ENCODE measurements around the gene FNDC3B.

FNDC3B gene

DNA sequence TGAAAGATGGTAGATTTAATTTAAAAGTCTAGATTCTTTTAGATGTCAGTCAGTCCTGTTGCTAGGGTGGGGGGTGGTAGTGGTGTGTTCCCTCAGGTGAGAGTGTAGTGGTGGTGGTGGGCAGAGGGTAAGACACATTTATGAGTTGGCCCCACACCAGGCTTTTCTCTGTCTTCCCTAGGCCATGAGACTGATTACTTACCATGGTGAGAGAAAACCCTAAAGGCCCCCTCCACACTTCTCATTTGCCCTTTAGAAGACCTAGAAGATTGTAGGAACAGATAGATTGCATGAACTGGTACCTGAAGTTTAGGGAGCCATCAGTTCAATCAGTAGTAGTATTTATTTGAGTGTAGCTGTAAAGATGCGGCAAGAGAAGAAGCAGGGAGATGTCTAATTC is 20.9 kb downstream of the FNDC3B start:
- no peak overlapping the region for H3K9ac ChIP-seq (ENCODE audit: low read depth, low read length, poor library complexity, severe bottlenecking)
- no peak overlapping the region for H3K4me3 ChIP-seq (ENCODE audit: low read length, poor library complexity, severe bottlenecking)
- H3K36me3 ChIP-seq (ENCODE audit: insufficient read depth, low read length), result no peaks in the 10 kb centered on the region
- H3K9me2 ChIP-seq (replicated peaks; ENCODE audit: low read depth, low read length), result no peaks in the 10 kb centered on the region
- peaks cover 20% of the 10 kb centered on the region; the same call in 1 of the 2 replicates for H3K79me2 ChIP-seq (ENCODE audit: insufficient read depth, low read length)
- H4K20me1 ChIP-seq (ENCODE audit: insufficient read depth, low read length, poor library complexity, severe bottlenecking), result peaks cover 5% of the 10 kb centered on the region
- H3K27me3 ChIP-seq (ENCODE audit: insufficient read depth, low read length, poor library complexity, severe bottlenecking), result no peaks in the 10 kb centered on the region
- no peaks in the 10 kb centered on the region for H3F3A ChIP-seq (ENCODE audit: low read depth)
- H3K4me1 ChIP-seq (ENCODE audit: insufficient read depth, low read length, poor library complexity, severe bottlenecking), result peaks cover 10% of the 10 kb centered on the region
- H2AFZ ChIP-seq (ENCODE audit: low read length), result no peak overlapping the region
- no peaks in the 10 kb centered on the region; the same call in 1 of the 2 replicates for H3K9me3 ChIP-seq (ENCODE audit: insufficient read depth, low read depth, low read length)
- H3K4me2 ChIP-seq (ENCODE audit: low read depth, low read length, poor library complexity, severe bottlenecking), result no peak overlapping the region
- TF ChIP-seq EZH2phosphoT487 (IDR thresholded peaks at IDR 0.05; ENCODE audit: borderline replicate concordance) (no peak), CTCF (conservative IDR thresholded peaks at IDR 0.05; ENCODE audit: low read length) (no peak)

GRCh38 chr3:172061724-172062184 is 22.4 kb downstream of the FNDC3B start:
- Histone ChIP-seq H3F3A (ENCODE audit: low read depth) (no peaks in the 10 kb centered on the region), H3K4me2 (ENCODE audit: low read depth, low read length, poor library complexity, severe bottlenecking) (peak overlapping the region; percentile 39), H3K9ac (ENCODE audit: low read depth, low read length, poor library complexity, severe bottlenecking) (no peak overlapping the region), H3K4me3 (ENCODE audit: low read length, poor library complexity, severe bottlenecking) (peak overlapping the region; percentile 33), H3K9me3 (ENCODE audit: insufficient read depth, low read depth, low read length) (no peaks in the 10 kb centered on the region; the same call in 1 of the 2 replicates), H3K4me1 (ENCODE audit: insufficient read depth, low read length, poor library complexity, severe bottlenecking) (peaks cover 8% of the 10 kb centered on the region), H2AFZ (ENCODE audit: low read length) (no peak overlapping the region), H3K9me2 (replicated peaks; ENCODE audit: low read depth, low read length) (no peaks in the 10 kb centered on the region), H4K20me1 (ENCODE audit: insufficient read depth, low read length, poor library complexity, severe bottlenecking) (peaks cover 5% of the 10 kb centered on the region), H3K27me3 (ENCODE audit: insufficient read depth, low read length, poor library complexity, severe bottlenecking) (no peaks in the 10 kb centered on the region), H3K79me2 (ENCODE audit: insufficient read depth, low read length) (peaks cover 32% of the 10 kb centered on the region; the same call in 1 of the 2 replicates), H3K36me3 (ENCODE audit: insufficient read depth, low read length) (no peaks in the 10 kb centered on the region)
- TF ChIP-seq CTCF (conservative IDR thresholded peaks at IDR 0.05; ENCODE audit: low read length) (no peak), EZH2phosphoT487 (IDR thresholded peaks at IDR 0.05; ENCODE audit: borderline replicate concordance) (no peak)

DNA sequence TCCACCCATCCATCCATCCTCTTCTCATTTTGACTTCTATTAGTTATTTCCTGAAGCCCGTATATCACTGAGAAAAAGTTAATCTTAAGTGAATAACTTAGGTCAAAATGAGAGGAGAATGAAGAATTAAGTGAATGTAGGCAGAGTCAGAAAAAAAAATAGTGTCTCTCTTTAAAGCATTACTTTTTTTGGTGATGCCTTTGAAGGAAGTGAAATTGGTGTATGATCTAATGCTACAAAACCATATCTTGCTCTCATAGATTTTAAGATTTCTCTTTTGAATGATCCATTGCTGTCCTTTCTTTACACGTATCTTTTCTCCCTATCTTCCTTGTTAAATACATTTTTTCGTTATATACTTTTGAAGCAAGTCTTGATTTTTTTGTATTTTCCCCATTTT is 23.4 kb downstream of the FNDC3B start:
- Histone ChIP-seq H3K4me3 (ENCODE audit: low read length, poor library complexity, severe bottlenecking) (no peak overlapping the region), H3K9ac (ENCODE audit: low read depth, low read length, poor library complexity, severe bottlenecking) (no peak overlapping the region), H3K9me2 (replicated peaks; ENCODE audit: low read depth, low read length) (no peaks in the 10 kb centered on the region), H3K36me3 (ENCODE audit: insufficient read depth, low read length) (no peaks in the 10 kb centered on the region), H3K9me3 (ENCODE audit: insufficient read depth, low read depth, low read length) (no peaks in the 10 kb centered on the region; the same call in 1 of the 2 replicates), H3K4me2 (ENCODE audit: low read depth, low read length, poor library complexity, severe bottlenecking) (no peak overlapping the region), H3K4me1 (ENCODE audit: insufficient read depth, low read length, poor library complexity, severe bottlenecking) (peaks cover 8% of the 10 kb centered on the region), H3F3A (ENCODE audit: low read depth) (no peaks in the 10 kb centered on the region), H3K27me3 (ENCODE audit: insufficient read depth, low read length, poor library complexity, severe bottlenecking) (no peaks in the 10 kb centered on the region), H3K79me2 (ENCODE audit: insufficient read depth, low read length) (peaks cover 28% of the 10 kb centered on the region; the same call in 1 of the 2 replicates), H4K20me1 (ENCODE audit: insufficient read depth, low read length, poor library complexity, severe bottlenecking) (no peaks in the 10 kb centered on the region), H2AFZ (ENCODE audit: low read length) (no peak overlapping the region)
- TF ChIP-seq CTCF (conservative IDR thresholded peaks at IDR 0.05; ENCODE audit: low read length) (no peak), EZH2phosphoT487 (IDR thresholded peaks at IDR 0.05; ENCODE audit: borderline replicate concordance) (no peak)

Measured in Loucy (cell line).